Measurements from ENCODE around the gene CCDC93. TPM values are rescaled to one million over a fixed set of nuclear protein-coding genes. Genes with fewer than 3 reads are reported as not detected.

Gene CCDC93
- total RNA-seq, 1 experiment from 2014 or later, result 18.7 TPM

GRCh38 chr2:118019821-118020220 is 6.0 kb upstream of the CCDC93 start:
- Histone ChIP-seq H4K20me1 (ENCODE audit: insufficient read depth) (no peaks in the 10 kb centered on the region), H3K4me2 (ENCODE audit: low read length) (no peak overlapping the region), H3K27me3 (ENCODE audit: insufficient read depth, low read length) (no peaks in the 10 kb centered on the region), H3K36me3 (ENCODE audit: control insufficient read depth in 1 of 2, insufficient read depth in 2 of 2, low read length in 2 of 2) (no peaks in the 10 kb centered on the region), H2AFZ (ENCODE audit: low read depth, low read length, poor library complexity, severe bottlenecking) (no peak overlapping the region), H3K9ac (ENCODE audit: low read length) (no peak overlapping the region), H3K27ac (ENCODE audit: low read depth, low read length) (no peak overlapping the region), H3K4me1 (ENCODE audit: control insufficient read depth in 1 of 2, insufficient read depth in 2 of 2, low read length in 2 of 2) (peaks cover 0 to 1% of the 10 kb centered on the region in 2 experiments; a peak in 1 of 4 replicates), H3K9me2 (ENCODE audit: insufficient read depth) (no peaks in the 10 kb centered on the region), H3K9me3 (ENCODE audit: control insufficient read depth in 1 of 2, insufficient read depth in 1 of 2, low read depth in 1 of 2, low read length in 2 of 2) (no peaks in the 10 kb centered on the region), H3K79me2 (ENCODE audit: insufficient read depth, low read length) (no peaks in the 10 kb centered on the region), H3K4me3 (replicated peaks in 1 of 2; ENCODE audit: low read depth in 1 of 2, low read length in 2 of 2) (no peak overlapping the region)
- DNase-seq (ENCODE audit: low read depth, low spot score) (no peak), ATAC-seq (no peak)
- ChIA-PET POLR2A (no interaction called here), RAD21 (ENCODE audit: low non-redundant PET in 1 of 2, low total read pairs in 2 of 2, uncharacterized antibody in 2 of 2, unreplicated experiment in 2 of 2) (no interaction called here), CTCF (no interaction called here)
- no peak for TF ChIP-seq TCF7L2 (IDR thresholded peaks at IDR 0.05; ENCODE audit: borderline replicate concordance, extremely low read depth, insufficient read depth, insufficient read length)
- TF ChIP-seq EZH2 (IDR thresholded peaks at IDR 0.05), result no peak
- no peak for TF ChIP-seq JUND (IDR thresholded peaks at IDR 0.05)
- no peak for TF ChIP-seq CBX3 (IDR thresholded peaks at IDR 0.05; ENCODE audit: low read depth)
- TF ChIP-seq CEBPB (IDR thresholded peaks at IDR 0.05; ENCODE audit: low read depth), result no peak
- no peak for TF ChIP-seq SIN3A (IDR thresholded peaks at IDR 0.05; ENCODE audit: low read depth)
- no peak for TF ChIP-seq ELF1 (IDR thresholded peaks at IDR 0.05; ENCODE audit: borderline replicate concordance, low read depth)
- TF ChIP-seq POLR2AphosphoS5 (IDR thresholded peaks at IDR 0.05; ENCODE audit: low read depth, low read length), result no peak
- no peak for TF ChIP-seq ZNF274 (IDR thresholded peaks at IDR 0.05; ENCODE audit: low read depth, low read length)
- no peak for TF ChIP-seq FOSL1 (IDR thresholded peaks at IDR 0.05; ENCODE audit: low read depth)
- TF ChIP-seq EGR1 (IDR thresholded peaks at IDR 0.05; ENCODE audit: low read depth), result no peak
- TF ChIP-seq SP1 (IDR thresholded peaks at IDR 0.05; ENCODE audit: low read depth), result no peak
- no peak for TF ChIP-seq ZBTB33 (IDR thresholded peaks at IDR 0.05; ENCODE audit: extremely low read depth, insufficient replicate concordance, low read length)
- TF ChIP-seq YY1 (IDR thresholded peaks at IDR 0.05; ENCODE audit: extremely low read depth, insufficient replicate concordance, low read depth, low read length), result no peak
- intact Hi-C loops (cut with micrococcal nuclease), result no loop called here
- no TSS peak for BruUV-seq (replicated peaks)
